H4 (cell line): ENCODE data around the gene CENPE. TPM values are rescaled to one million over a fixed set of nuclear protein-coding genes. Genes with fewer than 3 reads are reported as not detected.
A peak's percentile ranks its signal among the peaks of the same experiment; 100 is the strongest.

Experiments
- DNase-seq: peaks from one replicate; pipeline ENCODE4 v3.0.0-alpha.2; 2015; ENCODE audit warnings: low spot score
- total RNA-seq: library from RNA; depleted of rRNA; stranded (reverse); fragments of >200 nt; shearing (Covaris generic); gene quantifications from 2 replicates; pipeline ENCODE4 v1.2.3, GENCODE V29; 2014

Gene CENPE
- total RNA-seq, 1 experiment from 2014 or later = 17.0 TPM

- no peak for DNase-seq
Measured at GRCh38 chr4:103136671-103137445, 61.3 kb downstream of the CENPE start.

DNA sequence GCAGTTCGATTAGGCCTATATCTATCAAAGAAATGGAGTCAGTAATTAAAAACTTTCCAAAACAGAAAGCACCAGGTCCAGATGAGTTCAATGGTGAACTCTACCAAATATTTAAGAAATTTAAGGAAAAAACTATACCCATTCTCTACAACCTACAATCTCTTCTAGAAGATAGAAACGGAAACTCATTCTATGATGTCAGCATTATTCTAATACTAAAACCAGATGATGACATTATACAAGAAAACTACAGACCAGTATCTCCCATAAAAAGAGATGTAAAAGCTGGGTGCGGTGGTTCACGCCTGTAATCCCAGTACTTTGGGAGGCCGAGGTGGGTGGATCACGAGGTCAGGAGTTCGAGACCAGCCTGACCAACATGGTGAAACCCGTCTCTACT is 69.0 kb downstream of the CENPE start:
- no peak for DNase-seq

DNA sequence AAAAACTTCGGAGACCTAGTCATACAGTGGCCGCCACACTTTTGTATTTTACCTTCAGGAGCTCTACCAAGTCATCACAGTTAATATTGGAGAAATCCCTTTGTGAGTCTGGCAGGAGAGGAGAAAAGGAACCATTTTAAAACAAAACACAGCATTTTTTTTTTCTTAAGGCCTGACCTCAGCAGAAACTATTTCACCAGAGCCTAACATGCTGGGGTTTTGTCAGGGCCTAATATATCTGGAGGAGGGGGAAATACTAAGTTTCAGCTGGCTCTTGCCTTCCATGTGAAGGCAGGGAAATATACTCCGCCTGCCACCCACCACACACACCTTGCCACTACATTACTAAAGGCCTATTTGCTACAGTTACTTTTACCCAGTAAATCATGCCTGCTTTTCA is 72.0 kb downstream of the CENPE start:
- no peak for DNase-seq

DNA sequence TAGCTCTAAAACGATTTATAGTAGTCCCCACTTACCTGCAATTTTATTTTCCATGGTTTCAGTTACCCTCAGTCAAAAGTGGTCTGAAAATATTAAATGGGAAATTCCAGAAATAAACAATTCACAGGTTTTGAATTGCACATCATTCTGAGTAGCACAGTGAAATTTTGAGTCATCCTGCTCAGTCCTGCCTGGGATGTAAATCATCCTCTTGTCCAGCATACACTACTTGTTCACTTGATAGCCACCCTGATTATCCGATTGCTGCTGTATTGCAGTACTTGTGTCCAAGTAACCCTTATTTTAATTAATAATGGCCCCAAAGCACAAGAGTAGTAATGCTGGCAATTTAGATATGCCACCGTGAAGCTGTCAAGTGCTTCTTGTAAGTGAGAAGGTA is 75.0 kb downstream of the CENPE start:
- DNase-seq = no peak

DNA sequence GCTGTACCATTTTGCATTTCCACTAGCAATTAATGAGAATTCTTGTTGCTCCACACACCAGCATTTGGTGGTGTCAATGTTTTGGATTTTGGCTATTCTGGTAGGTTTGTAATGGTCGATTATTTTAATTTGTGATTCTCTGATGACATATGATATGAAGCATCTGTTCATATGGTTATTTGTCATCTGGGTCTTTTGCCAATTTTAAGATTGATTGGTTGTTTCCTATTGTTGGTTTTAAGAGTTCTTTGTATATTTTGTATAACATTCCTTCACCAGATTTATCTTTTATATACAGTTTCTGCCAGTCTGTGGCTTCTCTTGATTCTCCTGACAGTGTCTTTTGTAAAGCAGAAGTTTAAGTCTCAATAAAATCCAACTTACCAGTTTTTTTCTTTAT is 80.0 kb downstream of the CENPE start:
- DNase-seq = no peak

GRCh38 chr4:103111598-103111997 is 86.5 kb downstream of the CENPE start:
- no peak for DNase-seq

- no peak for DNase-seq
Measured at GRCh38 chr4:103108542-103108941, 89.6 kb downstream of the CENPE start.

GRCh38 chr4:103105558-103106356 is 92.4 kb downstream of the CENPE start:
- no peak for DNase-seq

DNA sequence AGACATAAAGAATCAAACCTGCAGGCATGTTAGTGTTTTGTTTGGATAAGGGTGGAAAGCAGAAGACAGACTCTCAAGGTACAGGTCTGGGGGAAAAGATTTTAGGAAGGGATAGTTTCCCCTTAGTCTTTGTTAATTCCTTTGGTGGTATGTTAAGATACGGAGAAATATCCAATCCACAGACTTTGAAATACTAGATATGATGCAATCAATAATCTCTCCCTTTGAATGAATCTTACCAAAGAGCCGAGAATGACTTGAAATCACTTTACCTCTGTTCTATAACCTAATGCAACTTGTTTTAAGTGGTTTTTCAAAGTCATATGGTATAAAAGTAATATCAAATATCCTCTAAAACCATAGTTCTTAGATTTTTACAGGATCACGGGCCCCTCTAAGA is 93.3 kb downstream of the CENPE start:
- DNase-seq = no peak

DNA sequence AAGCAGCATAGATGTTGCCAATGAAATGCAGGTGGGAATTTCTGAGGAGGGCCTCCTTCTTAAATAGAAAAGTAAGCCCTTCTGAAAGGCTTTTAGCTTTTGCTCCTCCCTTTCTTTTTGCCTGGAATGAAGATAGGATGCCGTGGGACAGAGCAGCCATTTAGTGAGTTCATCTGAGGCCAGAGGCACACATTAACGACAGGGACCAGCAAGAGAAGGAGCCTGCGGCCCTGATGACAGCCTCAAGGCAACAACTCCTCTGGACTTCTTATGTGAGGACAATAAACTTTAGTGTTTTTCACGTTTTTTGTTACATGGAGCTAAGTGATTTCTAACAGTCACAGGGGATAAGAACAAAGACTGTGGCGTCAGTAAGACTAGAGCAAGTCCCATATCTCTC is 97.5 kb downstream of the CENPE start:
- DNase-seq = no peak

DNA sequence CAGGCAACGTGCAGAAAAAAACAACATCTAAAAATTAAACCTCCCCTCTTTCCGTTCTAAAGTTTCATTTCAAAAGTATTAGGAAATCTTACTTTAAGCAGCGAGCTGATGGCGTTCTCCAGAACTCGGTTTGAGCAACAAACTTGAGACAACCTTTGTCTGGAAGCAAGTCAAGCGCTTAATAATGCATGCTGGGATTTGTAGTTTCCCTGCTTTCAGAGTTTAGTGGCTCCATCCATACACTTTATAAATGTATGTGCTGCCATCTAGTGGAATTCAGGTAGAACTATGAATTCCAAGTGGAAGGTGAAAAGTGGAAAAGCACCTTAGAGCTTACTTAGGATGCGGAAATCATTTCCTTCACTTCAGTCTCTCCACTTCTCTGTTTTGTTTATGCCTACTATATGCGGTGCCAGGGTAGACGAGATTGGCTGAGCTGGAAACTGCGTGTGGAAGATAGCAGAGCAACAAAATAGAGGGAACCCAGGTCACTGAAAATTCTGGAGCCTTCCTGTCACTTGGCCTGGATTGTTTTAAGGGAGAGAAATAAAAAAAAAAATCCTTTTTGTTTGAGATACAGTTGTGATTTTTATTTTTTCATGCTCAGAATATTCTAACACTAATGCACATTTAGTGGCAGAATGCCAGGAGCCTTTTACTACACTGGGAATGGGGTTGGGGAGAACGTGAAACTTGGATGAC is 98.3 kb downstream of the CENPE start, which contains the start of gene BDH2:
TSS of gene BDH2 (minus strand) at position 144 of the 702 bp plus-strand sequence. CDS start 3,580 bp downstream, outside the sequence.
- DNase-seq = peak; percentile 89

- no peak for DNase-seq
Measured at GRCh38 chr4:103098756-103099440, 99.2 kb downstream of the CENPE start.

GRCh38 chr4:103098341-103098740 is 99.8 kb downstream of the CENPE start:
- DNase-seq = no peak

DNA sequence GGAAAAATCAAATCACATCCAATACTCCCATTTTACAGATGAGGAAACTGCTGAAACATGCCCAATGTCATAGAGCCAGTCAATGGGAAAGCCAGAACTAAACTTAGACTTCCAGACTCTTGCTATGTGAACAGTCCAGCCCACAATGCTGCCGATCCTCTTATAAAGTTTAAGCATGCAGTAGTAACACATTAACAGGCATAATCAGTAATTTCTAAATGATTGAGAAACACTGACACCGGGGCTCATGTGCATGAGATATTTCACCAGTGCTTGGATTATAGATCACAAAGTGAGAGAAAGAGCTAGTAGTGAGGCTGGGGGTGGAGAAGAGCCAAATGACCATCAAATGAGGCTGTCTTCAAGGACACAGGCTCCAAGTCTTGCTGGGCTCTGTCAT is 101.0 kb downstream of the CENPE start:
- no peak for DNase-seq

DNA sequence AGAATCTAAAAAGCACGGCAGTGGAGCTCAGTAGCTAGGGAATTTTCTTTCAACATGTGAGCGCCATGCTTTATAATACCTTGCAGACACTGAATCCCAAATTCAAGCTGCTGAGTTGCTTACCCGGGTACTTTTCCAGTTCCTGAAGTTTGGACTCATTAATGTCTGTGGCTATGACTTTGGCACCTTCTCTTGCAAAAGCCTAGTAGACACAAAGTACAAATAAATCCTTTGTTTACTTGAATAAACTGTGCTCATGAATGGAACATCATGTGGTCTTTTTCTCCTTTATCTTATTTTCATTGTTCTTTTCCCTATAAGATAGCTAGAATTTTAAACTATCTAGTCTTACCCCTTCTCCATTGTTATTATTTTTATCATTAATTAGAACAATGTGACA is 103.1 kb downstream of the CENPE start:
- DNase-seq = no peak

- DNase-seq = no peak
Measured at GRCh38 chr4:103092245-103092644, 105.9 kb downstream of the CENPE start.

DNA sequence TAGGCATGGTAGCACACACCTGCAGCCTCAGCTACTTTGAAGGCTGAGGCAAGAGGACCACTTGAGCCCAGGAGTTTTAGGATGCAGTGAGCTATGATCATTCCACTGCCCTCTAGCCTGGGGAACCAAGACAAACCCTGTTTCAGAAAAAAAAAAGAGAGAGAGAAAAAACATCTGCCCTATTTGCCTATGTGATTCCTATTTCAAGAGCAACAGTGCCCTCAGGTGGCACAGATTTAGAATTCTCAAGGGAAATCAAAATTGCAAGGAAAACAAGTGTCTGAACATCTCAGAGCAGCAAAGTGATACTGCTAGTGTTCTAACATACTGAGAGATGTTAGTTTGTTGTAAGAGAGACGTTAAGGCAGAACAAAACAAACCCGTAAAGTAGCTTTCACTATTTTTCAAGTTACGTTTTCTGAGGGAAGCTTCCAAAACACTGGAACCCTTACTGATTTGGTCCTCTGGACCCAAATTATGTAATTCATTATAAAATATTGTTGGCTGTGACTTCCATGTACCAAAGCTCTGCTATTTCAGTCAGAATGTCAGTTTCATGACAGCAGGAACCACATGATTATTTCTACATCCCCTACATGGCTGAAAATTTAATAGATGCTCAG is 106.4 kb downstream of the CENPE start:
- DNase-seq = peak; percentile 58

DNA sequence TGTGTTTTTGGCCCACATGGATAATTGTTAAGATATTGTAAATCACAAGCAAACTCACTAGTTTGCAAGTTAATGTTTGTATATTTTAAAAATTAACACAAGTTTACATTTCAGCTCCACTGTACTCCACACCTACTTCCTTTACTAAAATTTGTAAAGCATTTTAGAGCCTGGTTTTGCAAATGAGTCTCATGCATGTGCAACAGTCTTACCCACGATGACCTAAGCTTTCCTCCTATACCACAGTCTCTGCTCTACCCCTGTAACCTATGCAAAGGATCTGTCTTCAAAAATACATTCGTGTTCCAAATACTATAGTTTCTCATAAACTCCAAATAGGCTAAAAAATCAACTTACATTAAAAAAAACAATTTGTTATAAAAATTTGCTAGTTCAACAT is 108.7 kb downstream of the CENPE start:
- no peak for DNase-seq

DNA sequence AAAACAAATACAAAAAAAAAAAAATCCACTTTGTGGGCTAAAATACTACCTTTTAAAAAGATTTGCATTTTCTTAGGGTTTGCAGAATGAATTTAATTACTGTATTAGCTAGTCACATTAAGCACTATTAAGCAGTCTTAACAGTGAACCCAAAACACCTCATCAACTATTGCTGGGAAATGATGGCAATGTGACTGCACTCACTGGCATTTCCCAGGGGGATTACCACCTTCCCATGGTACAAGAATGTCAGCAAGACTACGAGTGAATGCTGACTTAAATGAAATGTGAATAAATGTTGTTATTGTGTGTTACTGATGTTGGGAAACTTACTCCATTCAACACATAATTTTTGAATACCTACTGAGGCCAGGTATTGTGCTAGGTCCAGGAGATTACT is 111.6 kb downstream of the CENPE start:
- no peak for DNase-seq

- no peak for DNase-seq
Measured at GRCh38 chr4:103085555-103086196, 112.5 kb downstream of the CENPE start.

GRCh38 chr4:103079621-103080020 is 118.5 kb downstream of the CENPE start:
- DNase-seq = no peak
